PC-3 (cell line): ENCODE measurements around the gene HNRNPH1. TPM values are rescaled to one million over a fixed set of nuclear protein-coding genes. Genes with fewer than 3 reads are reported as not detected.

Experiments used
- ATAC-seq: fragments of 200-7000 bp; cut with Tn5 transposase; 2 replicates; pipeline ENCODE4 v1.9.1; 2020; ENCODE audit warnings: mild to moderate bottlenecking, moderate library complexity
- BruUV-seq: library from RNA; stranded (reverse); fragments of 400-500 nt; replicated peaks from 2 replicates; lab custom pipeline; 2021; lab: Mats Ljungman, UMichigan
- CTCF ChIA-PET: fragments of 300-600 bp; sonication (Branson Sonifier 250); formaldehyde crosslinking; loops from one replicate; lab custom pipeline; 2022; ENCODE audit warnings: antibody characterized with exemption; lab: Charles Lee
- POLR2A ChIA-PET: fragments of 300-600 bp; sonication (Branson Sonifier 250); formaldehyde crosslinking; loops from one replicate; lab custom pipeline; 2022; ENCODE audit warnings: antibody characterized with exemption; ENCODE audit not compliant: unreplicated experiment; lab: Charles Lee
- DNase-seq: peaks from one replicate; pipeline ENCODE4 v3.0.0-alpha.2; 2015
- H2AFZ ChIP-seq: fragments of 300-600 bp; sonication (generic); 2 replicates; pipeline ENCODE4 v1.6.0; 2016; ENCODE audit warnings: antibody characterized with exemption, low read length
- H3F3A ChIP-seq: fragments of 300-600 bp; sonication (generic); one replicate; pipeline ENCODE4 v1.6.0; 2017; ENCODE audit warnings: antibody characterized with exemption, low read length, control low read depth, mild to moderate bottlenecking; ENCODE audit not compliant: unreplicated experiment
- H3K27ac ChIP-seq: fragments of 300-600 bp; sonication (generic); 2 replicates; pipeline ENCODE4 v1.5.1; 2016; ENCODE audit warnings: mild to moderate bottlenecking, low read length
- H3K27me3 ChIP-seq: fragments of 300-600 bp; sonication (generic); 2 replicates; pipeline ENCODE4 v1.6.1; 2016; ENCODE audit warnings: low read length, mixed read lengths
- H3K36me3 ChIP-seq: fragments of 300-600 bp; sonication (generic); 2 replicates; pipeline ENCODE4 v1.6.1; 2016; ENCODE audit warnings: low read depth, mixed run types, low read length, mixed read lengths
- H3K4me1 ChIP-seq: fragments of 300-600 bp; sonication (generic); 2 replicates; pipeline ENCODE4 v1.5.1; 2016; ENCODE audit warnings: low read length; ENCODE audit not compliant: insufficient read depth
- H3K4me2 ChIP-seq: fragments of 300-600 bp; sonication (generic); 2 replicates; pipeline ENCODE4 v1.6.0; 2016; ENCODE audit warnings: low read length
- H3K4me3 ChIP-seq: fragments of 300-600 bp; sonication (generic); 2 replicates; pipeline ENCODE4 v1.5.1; 2016; ENCODE audit warnings: mild to moderate bottlenecking, low read length, mixed read lengths
- H3K79me2 ChIP-seq: fragments of 300-600 bp; sonication (generic); 2 replicates; pipeline ENCODE4 v1.6.1; 2017; ENCODE audit warnings: low read length, mixed read lengths
- H3K9ac ChIP-seq: fragments of 300-600 bp; sonication (generic); 2 replicates; pipeline ENCODE4 v1.6.0; 2016; ENCODE audit warnings: mild to moderate bottlenecking, low read length
- H3K9me2 ChIP-seq: fragments of 300-600 bp; sonication (generic); replicated peaks from 2 replicates; pipeline ENCODE4 v1.6.1; 2016; ENCODE audit warnings: mixed run types, low read length, mixed read lengths
- H3K9me3 ChIP-seq: fragments of 300-600 bp; sonication (generic); 2 replicates; pipeline ENCODE4 v1.6.1; 2016; ENCODE audit warnings: low read length, mixed read lengths
- H4K20me1 ChIP-seq: fragments of 300-600 bp; sonication (generic); 2 replicates; pipeline ENCODE4 v1.6.1; 2016; ENCODE audit warnings: low read length, mixed read lengths
- CTCF ChIP-seq: fragments of 300-600 bp; sonication (generic); conservative IDR thresholded peaks from 2 replicates; pipeline ENCODE4 v1.5.1; 2017; ENCODE audit warnings: antibody characterized with exemption, low read depth, mild to moderate bottlenecking, low read length
- EZH2 ChIP-seq: fragments of 300-600 bp; sonication (generic); IDR thresholded peaks from one replicate; pipeline ENCODE4 v1.6.1; 2017; ENCODE audit warnings: antibody characterized with exemption, mild to moderate bottlenecking, low read length; ENCODE audit not compliant: unreplicated experiment
- EZH2phosphoT487 ChIP-seq: fragments of 300-600 bp; sonication (generic); IDR thresholded peaks from 2 replicates; pipeline ENCODE4 v1.6.1; 2018; ENCODE audit warnings: mild to moderate bottlenecking, antibody characterized with exemption, low read length, borderline replicate concordance
- intact Hi-C: fragments of 100-400 bp; cut with micrococcal nuclease; formaldehyde crosslinking; loops from 2 replicates; pipeline ENCODE4 v1.9.0; 2023
- total RNA-seq: library from RNA; depleted of rRNA; stranded (reverse); fragments of >200 nt; gene quantifications from 2 replicates; pipeline ENCODE4 v1.2.3, GENCODE V29; 2014

HNRNPH1 gene
- total RNA-seq, 1 experiment from 2014 or later, result 533 TPM

- ATAC-seq, result peak; percentile 43
- H3K27me3 ChIP-seq, result no peaks in the 10 kb centered on the region
- BruUV-seq, result no TSS peak
- ChIA-PET CTCF (no interaction called here), POLR2A (no interaction called here)
- H3K4me2 ChIP-seq, result no peak overlapping the region
- H4K20me1 ChIP-seq, result 0 out of 2 replicates have a peak, but pooled peaks cover 8% of the 10 kb centered on the region
- H3F3A ChIP-seq, result no peaks in the 10 kb centered on the region
- H3K9ac ChIP-seq, result no peak overlapping the region
- no peak overlapping the region for H3K4me3 ChIP-seq
- H3K27ac ChIP-seq, result no peak overlapping the region
- H3K4me1 ChIP-seq, result no peaks in the 10 kb centered on the region
- no peak overlapping the region for H2AFZ ChIP-seq
- no peaks in the 10 kb centered on the region; the same call in none of the 2 replicates for H3K36me3 ChIP-seq
- no peak for TF ChIP-seq CTCF
- no peak for TF ChIP-seq EZH2
- TF ChIP-seq EZH2phosphoT487, result no peak
- H3K9me3 ChIP-seq, result no peaks in the 10 kb centered on the region
- H3K9me2 ChIP-seq, result no peaks in the 10 kb centered on the region
- H3K79me2 ChIP-seq, result no peaks in the 10 kb centered on the region
- intact Hi-C loops, result no loop called here
- no peak for DNase-seq
Observed at GRCh38 chr5:179607160-179607931, 16.1 kb downstream of the HNRNPH1 start.

- no peak for ATAC-seq
- no peak for TF ChIP-seq EZH2
- no peak for TF ChIP-seq EZH2phosphoT487
- no peak for TF ChIP-seq CTCF
- no peak overlapping the region for H3K27ac ChIP-seq
- 0 out of 2 replicates have a peak, but pooled peaks cover 8% of the 10 kb centered on the region for H4K20me1 ChIP-seq
- H3F3A ChIP-seq, result no peaks in the 10 kb centered on the region
- H3K9ac ChIP-seq, result no peak overlapping the region
- H3K79me2 ChIP-seq, result no peaks in the 10 kb centered on the region
- no TSS peak for BruUV-seq
- no peak overlapping the region for H3K4me2 ChIP-seq
- CTCF ChIA-PET, result no interaction called here
- no peaks in the 10 kb centered on the region for H3K27me3 ChIP-seq
- POLR2A ChIA-PET, result no interaction called here
- no peak overlapping the region for H3K4me3 ChIP-seq
- H3K9me3 ChIP-seq, result no peaks in the 10 kb centered on the region
- DNase-seq, result no peak
- no peak overlapping the region for H2AFZ ChIP-seq
- H3K4me1 ChIP-seq, result no peaks in the 10 kb centered on the region
- intact Hi-C loops, result no loop called here
- no peaks in the 10 kb centered on the region for H3K9me2 ChIP-seq
- H3K36me3 ChIP-seq, result no peaks in the 10 kb centered on the region; the same call in none of the 2 replicates
Observed at GRCh38 chr5:179606910-179607159, 16.6 kb downstream of the HNRNPH1 start.

GRCh38 chr5:179606071-179606909 is 17.2 kb downstream of the HNRNPH1 start:
- DNase-seq (no peak), ATAC-seq (no peak)
- Histone ChIP-seq H3K27ac (no peak overlapping the region), H3K4me3 (no peak overlapping the region), H3K9ac (no peak overlapping the region), H3K27me3 (no peaks in the 10 kb centered on the region), H2AFZ (no peak overlapping the region), H3K9me2 (no peaks in the 10 kb centered on the region), H3K79me2 (no peaks in the 10 kb centered on the region), H3K4me1 (no peaks in the 10 kb centered on the region), H4K20me1 (0 out of 2 replicates have a peak, but pooled peaks cover 8% of the 10 kb centered on the region), H3K36me3 (no peaks in the 10 kb centered on the region; the same call in none of the 2 replicates), H3F3A (no peaks in the 10 kb centered on the region), H3K4me2 (no peak overlapping the region), H3K9me3 (no peaks in the 10 kb centered on the region)
- intact Hi-C loops, result no loop called here
- ChIA-PET CTCF (no interaction called here), POLR2A (no interaction called here)
- TF ChIP-seq EZH2 (no peak), EZH2phosphoT487 (no peak), CTCF (no peak)
- no TSS peak for BruUV-seq
